IMR-90 (cell line): Measurements from ENCODE around the gene RPL37. TPM values are rescaled to one million over a fixed set of nuclear protein-coding genes. Genes with fewer than 3 reads are reported as not detected.

Source experiments
- ATAC-seq: fragments of 200-7000 bp; cut with Tn5 transposase; 2 replicates; pipeline ENCODE4 v1.9.1; 2020; ENCODE audit warnings: low read depth, mild to moderate bottlenecking, moderate library complexity
- BruUV-seq: library from RNA; stranded (reverse); fragments of 400-500 nt; replicated peaks from 2 replicates; lab custom pipeline; 2021; lab: Mats Ljungman, UMichigan
- CTCF ChIA-PET: fragments of 300-600 bp; formaldehyde crosslinking; extraction: SDS; loops from one replicate; lab custom pipeline; 2021; ENCODE audit warnings: antibody characterized with exemption; lab: Yijun Ruan, JAX
- POLR2A ChIA-PET: fragments of 300-600 bp; sonication (Branson Sonifier 250); formaldehyde crosslinking; loops from one replicate; lab custom pipeline; 2022; ENCODE audit warnings: antibody characterized with exemption; ENCODE audit not compliant: unreplicated experiment; lab: Charles Lee
- DNase-seq: peaks from one replicate; pipeline ENCODE4 v3.0.0; 2013
- H2AFZ ChIP-seq: replicated peaks from 2 replicates; pipeline ENCODE3; 2013; ENCODE audit warnings: low read length, mild to moderate bottlenecking; ENCODE audit not compliant: poor library complexity
- H2AK5ac ChIP-seq: 2 replicates; pipeline ENCODE4 v1.6.1; 2013; ENCODE audit warnings: low read depth, low read length, inconsistent platforms
- H2AK9ac ChIP-seq: replicated peaks from 2 replicates; pipeline ENCODE3; 2013; ENCODE audit warnings: mild to moderate bottlenecking, low read depth, low read length, moderate library complexity; ENCODE audit not compliant: poor library complexity
- H2BK120ac ChIP-seq: 2 replicates; pipeline ENCODE4 v1.6.1; 2013; ENCODE audit warnings: low read depth, low read length, inconsistent platforms
- H2BK15ac ChIP-seq: 3 replicates; pipeline ENCODE4 v1.6.1; 2013; ENCODE audit warnings: low read depth, low read length, inconsistent platforms
- H2BK20ac ChIP-seq: 2 replicates; pipeline ENCODE4 v1.6.1; 2013; ENCODE audit warnings: low read depth, mild to moderate bottlenecking, inconsistent platforms, low read length, moderate library complexity
- H2BK5ac ChIP-seq: 2 replicates; pipeline ENCODE4 v1.6.1; 2013; ENCODE audit warnings: mild to moderate bottlenecking, low read depth, low read length, inconsistent platforms; ENCODE audit not compliant: poor library complexity, severe bottlenecking
- H3K14ac ChIP-seq: replicated peaks from 2 replicates; pipeline ENCODE4 v1.6.1; 2013; ENCODE audit warnings: low read depth, low read length, inconsistent platforms
- H3K18ac ChIP-seq: 2 replicates; pipeline ENCODE4 v1.6.1; 2013; ENCODE audit warnings: low read depth, low read length, control low read depth
- H3K23ac ChIP-seq: 2 replicates; pipeline ENCODE4 v1.6.1; 2013; ENCODE audit warnings: low read depth, low read length, inconsistent platforms
- H3K27ac ChIP-seq: 2 replicates; pipeline ENCODE4 v1.5.1; 2013; ENCODE audit warnings: mild to moderate bottlenecking, control low read depth, low read length; ENCODE audit not compliant: insufficient read depth
- H3K27me3 ChIP-seq: 2 replicates; pipeline ENCODE4 v1.6.1; 2013; ENCODE audit warnings: low read length; ENCODE audit not compliant: control insufficient read depth, insufficient read depth
- H3K36me3 ChIP-seq: 2 replicates; pipeline ENCODE4 v1.6.1; 2013; ENCODE audit warnings: low read length, mixed read lengths; ENCODE audit not compliant: control insufficient read depth, insufficient read depth
- H3K4ac ChIP-seq: 2 replicates; pipeline ENCODE4 v1.6.1; 2013; ENCODE audit warnings: low read depth, low read length, inconsistent platforms
- H3K4me1 ChIP-seq: 2 replicates; pipeline ENCODE4 v1.6.1; 2013; ENCODE audit warnings: low read length, mixed read lengths; ENCODE audit not compliant: control insufficient read depth, insufficient read depth
- H3K4me2 ChIP-seq: 2 replicates; pipeline ENCODE4 v1.6.1; 2013; ENCODE audit warnings: low read depth, mild to moderate bottlenecking, control low read depth, low read length, moderate library complexity
- H3K4me3 ChIP-seq: 2 replicates; pipeline ENCODE4 v1.5.1; 2013; ENCODE audit warnings: low read depth, mild to moderate bottlenecking, control low read depth, low read length, moderate library complexity; ENCODE audit not compliant: insufficient read depth
- H3K56ac ChIP-seq: 2 replicates; pipeline ENCODE4 v1.6.1; 2013; ENCODE audit warnings: low read length, inconsistent platforms; ENCODE audit not compliant: insufficient read depth; ENCODE audit errors: extremely low read depth
- H3K79me1 ChIP-seq, 2 experiments: 2 replicates each; pipeline ENCODE4 v1.6.1; 2013; ENCODE audit warnings: low read length in 2 of 2, inconsistent platforms in 1 of 2, low read depth in 1 of 2
- H3K9ac ChIP-seq: 2 replicates; pipeline ENCODE4 v1.6.1; 2013; ENCODE audit warnings: low read depth, low read length, control low read depth
- H3K9me1 ChIP-seq: 2 replicates; pipeline ENCODE4 v1.6.1; 2013; ENCODE audit warnings: low read length, inconsistent platforms; ENCODE audit not compliant: insufficient read depth
- H3K9me3 ChIP-seq: 2 replicates; pipeline ENCODE4 v1.6.1; 2013; ENCODE audit warnings: low read length; ENCODE audit not compliant: control insufficient read depth, insufficient read depth
- H4K20me1 ChIP-seq: 2 replicates; pipeline ENCODE4 v1.6.1; 2013; ENCODE audit warnings: low read length, inconsistent platforms; ENCODE audit not compliant: insufficient read depth
- H4K5ac ChIP-seq: 2 replicates; pipeline ENCODE4 v1.6.1; 2013; ENCODE audit warnings: mild to moderate bottlenecking, low read depth, low read length, control low read depth
- H4K8ac ChIP-seq, 2 experiments: 2 replicates each; pipeline ENCODE4 v1.6.1; 2013; ENCODE audit warnings: low read depth in 2 of 2, low read length in 2 of 2, control low read depth in 1 of 2, inconsistent platforms in 1 of 2
- H4K91ac ChIP-seq: 2 replicates; pipeline ENCODE4 v1.6.1; 2013; ENCODE audit warnings: low read depth, low read length, inconsistent platforms; ENCODE audit not compliant: insufficient read depth
- BHLHE40 ChIP-seq: fragments of 150-350 bp; IDR thresholded peaks from 2 replicates; pipeline ENCODE4 v1.6.1; 2016; ENCODE audit warnings: mild to moderate bottlenecking, low read depth, low read length
- CEBPB ChIP-seq: IDR thresholded peaks from 2 replicates; pipeline ENCODE4 v1.6.1; 2012; ENCODE audit warnings: low read depth, low read length, improper control_type of control experiment
- CHD1 ChIP-seq: IDR thresholded peaks from 2 replicates; pipeline ENCODE4 v1.6.1; 2012; ENCODE audit warnings: low read depth, low read length, improper control_type of control experiment
- CTCF ChIP-seq: conservative IDR thresholded peaks from 2 replicates; pipeline ENCODE4 v1.5.1; 2012; ENCODE audit warnings: mild to moderate bottlenecking, low read depth, low read length, improper control_type of control experiment
- ELK1 ChIP-seq: fragments of 150-350 bp; IDR thresholded peaks from 2 replicates; pipeline ENCODE4 v1.6.1; 2016; ENCODE audit warnings: low read depth, mild to moderate bottlenecking, low read length, moderate library complexity, borderline replicate concordance
- FOS ChIP-seq: fragments of 150-350 bp; IDR thresholded peaks from 2 replicates; pipeline ENCODE4 v1.6.1; 2016; ENCODE audit warnings: low read depth, low read length
- MAFK ChIP-seq: IDR thresholded peaks from 2 replicates; pipeline ENCODE4 v1.6.1; 2012; ENCODE audit warnings: low read depth, low read length, improper control_type of control experiment
- MAZ ChIP-seq: IDR thresholded peaks from 2 replicates; pipeline ENCODE4 v1.6.1; 2012; ENCODE audit warnings: low read depth, mild to moderate bottlenecking, low read length, improper control_type of control experiment, moderate library complexity, borderline replicate concordance
- MXI1 ChIP-seq: IDR thresholded peaks from 2 replicates; pipeline ENCODE4 v1.6.1; 2012; ENCODE audit warnings: low read depth, mild to moderate bottlenecking, low read length, moderate library complexity, borderline replicate concordance
- NFE2L2 ChIP-seq: fragments of 150-350 bp; IDR thresholded peaks from 2 replicates; pipeline ENCODE4 v1.6.1; 2016; ENCODE audit warnings: low read depth, mild to moderate bottlenecking, low read length
- POLR2A ChIP-seq: IDR thresholded peaks from 2 replicates; pipeline ENCODE4 v1.6.1; 2012; ENCODE audit warnings: mild to moderate bottlenecking, low read depth, low read length
- RAD21 ChIP-seq: IDR thresholded peaks from 2 replicates; pipeline ENCODE4 v1.6.1; 2012; ENCODE audit warnings: low read length, improper control_type of control experiment
- RCOR1 ChIP-seq: IDR thresholded peaks from 2 replicates; pipeline ENCODE4 v1.6.1; 2012; ENCODE audit warnings: mild to moderate bottlenecking, low read length, improper control_type of control experiment; ENCODE audit not compliant: insufficient replicate concordance
- RFX5 ChIP-seq: IDR thresholded peaks from 2 replicates; pipeline ENCODE4 v1.8.0; 2012; ENCODE audit warnings: low read depth, mild to moderate bottlenecking, low read length, moderate library complexity
- SMC3 ChIP-seq: fragments of 150-350 bp; IDR thresholded peaks from 2 replicates; pipeline ENCODE4 v1.6.1; 2016; ENCODE audit warnings: low read depth, mild to moderate bottlenecking, antibody characterized with exemption, low read length, moderate library complexity
- USF2 ChIP-seq: fragments of 150-350 bp; IDR thresholded peaks from 2 replicates; pipeline ENCODE4 v1.6.1; 2017; ENCODE audit warnings: mild to moderate bottlenecking, antibody characterized with exemption, low read length, low read depth
- dilution Hi-C: fragments of 300-500 bp; cut with HindIII; formaldehyde crosslinking; loops from one replicate; pipeline ENCODE4 v1.14.3; 2018; ENCODE audit warnings: low sequenced_read_pairs; ENCODE audit not compliant: unreplicated experiment
- in situ Hi-C: fragments of 300-500 bp; cut with MboI; formaldehyde crosslinking; loops from 3 replicates; pipeline ENCODE4 v1.14.3; 2019; ENCODE audit warnings: low sequenced_read_pairs, inconsistent platforms, mixed read lengths
- intact Hi-C: fragments of 100-400 bp; cut with micrococcal nuclease; formaldehyde crosslinking; loops from 2 replicates; pipeline ENCODE4 v1.10.0; 2022
- polyA plus RNA-seq, 3 experiments: library from polyadenylated mRNA; depleted of rRNA; stranded (reverse); fragments of >200 nt; gene quantifications; 2 replicates each; pipeline ENCODE4 v1.2.3, GENCODE V29; 2012; ENCODE audit warnings: low replicate concordance in 1 of 3
- total RNA-seq: library from RNA; depleted of rRNA; stranded (reverse); fragments of >200 nt; gene quantifications from 2 replicates; pipeline ENCODE4 v1.2.3, GENCODE V29; 2012

The RPL37 gene
- total and polyA plus RNA-seq, 2 of the 4 experiments (the other 2 are of a cell fraction): 35.3 to 294 TPM

GRCh38 chr5:40781843-40782409 is 53.1 kb downstream of the RPL37 start:
- intact Hi-C loops: loop anchor here (1.0 kb wide), 1 partner anchor 8 kb away; no protein-coding TSS in a partner anchor
- H2AFZ ChIP-seq: no peak overlapping the region
- peaks cover 2 to 40% of the 10 kb centered on the region in 2 experiments; a peak in 3 of 4 replicates for H3K79me1 ChIP-seq
- no peaks in the 10 kb centered on the region for H3K27me3 ChIP-seq
- in situ Hi-C loops: no loop called here
- peaks cover 2% of the 10 kb centered on the region; the same call in 1 of the 2 replicates for H3K36me3 ChIP-seq
- dilution Hi-C loops: no loop called here
- H2BK5ac ChIP-seq: no peak overlapping the region
- ChIA-PET POLR2A (no interaction called here), CTCF (no interaction called here)
- H3K18ac ChIP-seq: no peak overlapping the region
- no peak overlapping the region for H3K14ac ChIP-seq
- H4K91ac ChIP-seq: no peak overlapping the region
- H2AK5ac ChIP-seq: no peak overlapping the region
- ATAC-seq: peak; percentile 88
- no peak overlapping the region for H3K23ac ChIP-seq
- H2BK15ac ChIP-seq: no peak overlapping the region
- no peak overlapping the region for H3K9ac ChIP-seq
- no peak overlapping the region for H2BK20ac ChIP-seq
- H4K5ac ChIP-seq: no peak overlapping the region
- no peak overlapping the region for H4K8ac ChIP-seq
- no peak overlapping the region for H2AK9ac ChIP-seq
- no TSS peak for BruUV-seq
- no peaks in the 10 kb centered on the region; the same call in 1 of the 2 replicates for H3K9me1 ChIP-seq
- H4K20me1 ChIP-seq: peaks cover 82% of the 10 kb centered on the region
- TF ChIP-seq ELK1 (no peak), CEBPB (peak; percentile 11; the same call in 1 of the 2 replicates), RCOR1 (no peak), FOS (no peak), BHLHE40 (no peak), RFX5 (no peak), CHD1 (no peak), MAZ (no peak), CTCF (no peak), POLR2A (no peak), RAD21 (no peak), USF2 (no peak), NFE2L2 (no peak), MXI1 (peak; percentile 45; the same call in 1 of the 2 replicates), MAFK (no peak), SMC3 (no peak)
- H3K4me3 ChIP-seq: no peak overlapping the region
- peak; percentile 77 for DNase-seq
- H3K4ac ChIP-seq: no peak overlapping the region
- peaks cover 6% of the 10 kb centered on the region for H3K4me1 ChIP-seq
- H3K27ac ChIP-seq: no peak overlapping the region
- H3K4me2 ChIP-seq: peak overlapping the region; percentile 25; the same call in 1 of the 2 replicates
- H3K9me3 ChIP-seq: no peaks in the 10 kb centered on the region
- H3K56ac ChIP-seq: no peak overlapping the region
- H2BK120ac ChIP-seq: no peak overlapping the region
